Trophoblast cell (in vitro differentiated cells and primary cell): ENCODE results near the gene PBX3.

Experiments
- DNase-seq, 2 donors: peaks; one replicate each; pipeline ENCODE4 v3.0.0-alpha.2; 2016
- H2AFZ ChIP-seq: 2 replicates; pipeline ENCODE4 v1.6.1; 2013; ENCODE audit warnings: low read length, moderate library complexity, mild to moderate bottlenecking; ENCODE audit not compliant: insufficient read depth, poor library complexity
- H2AK5ac ChIP-seq: 2 replicates; pipeline ENCODE4 v1.6.1; 2013; ENCODE audit warnings: mild to moderate bottlenecking, low read length
- H2BK120ac ChIP-seq: 2 replicates; pipeline ENCODE4 v1.6.1; 2013; ENCODE audit warnings: low read length, mild to moderate bottlenecking, moderate library complexity; ENCODE audit not compliant: insufficient read depth, poor library complexity
- H2BK12ac ChIP-seq: 2 replicates; pipeline ENCODE4 v1.6.1; 2013; ENCODE audit warnings: mild to moderate bottlenecking, low read length, moderate library complexity
- H2BK5ac ChIP-seq: 2 replicates; pipeline ENCODE4 v1.6.1; 2013; ENCODE audit warnings: low read length, low read depth, moderate library complexity, mild to moderate bottlenecking; ENCODE audit not compliant: poor library complexity
- H3K14ac ChIP-seq: 2 replicates; pipeline ENCODE4 v1.6.1; 2013; ENCODE audit warnings: mild to moderate bottlenecking, low read length
- H3K18ac ChIP-seq: 2 replicates; pipeline ENCODE4 v1.6.1; 2013; ENCODE audit warnings: mild to moderate bottlenecking, low read length
- H3K23ac ChIP-seq: 2 replicates; pipeline ENCODE4 v1.6.1; 2013; ENCODE audit warnings: low read length
- H3K27ac ChIP-seq: 2 replicates; pipeline ENCODE4 v1.5.1; 2013; ENCODE audit warnings: low read depth, mild to moderate bottlenecking, inconsistent platforms, low read length, moderate library complexity
- H3K27me3 ChIP-seq: 2 replicates; pipeline ENCODE4 v1.6.1; 2013; ENCODE audit warnings: inconsistent platforms, mild to moderate bottlenecking, low read length, moderate library complexity; ENCODE audit not compliant: insufficient read depth
- H3K36me3 ChIP-seq, 2 experiments: 1 replicate in 1 of 2; 2 replicates in 1 of 2; pipeline ENCODE4 v1.6.1; 2013; ENCODE audit warnings: low read length in 2 of 2, mild to moderate bottlenecking in 2 of 2, moderate library complexity in 1 of 2; ENCODE audit not compliant: insufficient read depth in 2 of 2, control insufficient read depth in 1 of 2
- H3K4ac ChIP-seq: 2 replicates; pipeline ENCODE4 v1.6.1; 2013; ENCODE audit warnings: low read depth, mild to moderate bottlenecking, low read length, moderate library complexity
- H3K4me1 ChIP-seq, 2 experiments: 1 replicate in 1 of 2; 2 replicates in 1 of 2; pipeline ENCODE4 v1.6.1; 2013; ENCODE audit warnings: low read length in 2 of 2, mild to moderate bottlenecking in 2 of 2, moderate library complexity in 1 of 2; ENCODE audit not compliant: insufficient read depth in 2 of 2, control insufficient read depth in 1 of 2
- H3K4me2 ChIP-seq: 2 replicates; pipeline ENCODE4 v1.6.1; 2013; ENCODE audit warnings: inconsistent platforms, mild to moderate bottlenecking, low read length, moderate library complexity
- H3K4me3 ChIP-seq: 2 replicates; pipeline ENCODE4 v1.5.1; 2013; ENCODE audit warnings: mild to moderate bottlenecking, low read depth, low read length, inconsistent platforms
- H3K79me1 ChIP-seq: one replicate; pipeline ENCODE4 v1.6.1; 2013; ENCODE audit warnings: low read length
- H3K79me2 ChIP-seq: 2 replicates; pipeline ENCODE4 v1.6.1; 2013; ENCODE audit warnings: low read length, mild to moderate bottlenecking; ENCODE audit not compliant: control insufficient read depth, insufficient read depth, poor library complexity
- H3K9ac ChIP-seq: 2 replicates; pipeline ENCODE4 v1.6.1; 2013; ENCODE audit warnings: mild to moderate bottlenecking, low read length
- H3K9me3 ChIP-seq: 2 replicates; pipeline ENCODE4 v1.6.1; 2013; ENCODE audit warnings: low read depth, mild to moderate bottlenecking, control low read depth, inconsistent platforms, low read length; ENCODE audit not compliant: insufficient read depth
- H4K12ac ChIP-seq: 2 replicates; pipeline ENCODE4 v1.6.1; 2013; ENCODE audit warnings: low read depth, mild to moderate bottlenecking, low read length, moderate library complexity
- H4K8ac ChIP-seq: 2 replicates; pipeline ENCODE4 v1.6.1; 2013; ENCODE audit warnings: low read depth, mild to moderate bottlenecking, low read length, moderate library complexity
- H4K91ac ChIP-seq: one replicate; pipeline ENCODE4 v1.6.1; 2013; ENCODE audit warnings: low read depth, mild to moderate bottlenecking, low read length, moderate library complexity
- WGBS: extraction: QIAGEN DNeasy Blood & Tissue Kit; methylation state at CpG from one replicate; pipeline ENCODE4 v1.1.7; 2013; ENCODE audit warnings: missing lambda C conversion rate; ENCODE audit not compliant: insufficient read length, insufficient coverage; ENCODE audit errors: extremely low coverage; 5-methylcytosine and 5-hydroxymethylcytosine counted together

Gene PBX3

DNA sequence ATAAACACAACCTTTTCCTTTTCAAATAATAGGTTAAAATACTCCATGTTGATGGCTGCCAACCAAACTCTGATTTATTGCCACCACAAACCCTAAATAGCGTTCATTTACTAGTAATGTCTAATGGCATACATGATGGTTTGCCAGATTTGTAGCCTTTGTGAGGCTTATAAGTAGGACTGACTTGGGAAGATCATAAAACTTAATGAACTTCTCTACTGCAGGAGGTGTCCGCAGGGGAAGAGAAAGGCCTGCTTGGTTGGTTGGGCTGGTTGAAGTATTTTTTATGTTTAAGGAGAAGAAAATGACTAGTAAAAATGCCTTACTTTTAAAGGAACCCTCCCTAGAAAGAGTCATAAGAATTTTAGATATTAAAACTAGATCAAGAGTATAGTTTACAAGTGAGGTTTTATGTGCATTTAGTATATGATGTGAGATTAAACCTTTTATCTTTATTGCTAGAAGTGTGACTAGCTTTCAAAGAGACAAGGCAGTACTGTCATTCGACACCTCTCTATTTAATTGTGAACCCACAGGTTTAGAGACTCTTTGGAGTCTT, 5.0 kb downstream of the PBX3 start:
- H4K8ac ChIP-seq, result no peak overlapping the region
- no peak overlapping the region for H2AK5ac ChIP-seq
- H2BK12ac ChIP-seq, result no peak overlapping the region
- WGBS, result no CpG with 5 or more reads among the region's 3 CpGs
- H3K79me1 ChIP-seq, result peaks cover 13% of the 10 kb centered on the region
- H3K27me3 ChIP-seq, result no peaks in the 10 kb centered on the region
- no peak overlapping the region for H4K12ac ChIP-seq
- H3K27ac ChIP-seq, result no peak overlapping the region
- no peak overlapping the region for H3K14ac ChIP-seq
- no peak overlapping the region for H3K4me2 ChIP-seq
- no peak for DNase-seq
- peaks cover 0 to 3% of the 10 kb centered on the region in 2 experiments for H3K4me1 ChIP-seq
- no peak overlapping the region for H3K9ac ChIP-seq
- H2BK120ac ChIP-seq, result no peak overlapping the region
- no peaks in the 10 kb centered on the region for H3K9me3 ChIP-seq
- no peak overlapping the region for H4K91ac ChIP-seq
- no peak overlapping the region for H3K4me3 ChIP-seq
- peaks cover 8% of the 10 kb centered on the region for H3K79me2 ChIP-seq
- H3K18ac ChIP-seq, result no peak overlapping the region
- H2BK5ac ChIP-seq, result no peak overlapping the region
- H2AFZ ChIP-seq, result no peak overlapping the region
- H3K4ac ChIP-seq, result no peak overlapping the region
- no peak overlapping the region for H3K23ac ChIP-seq
- H3K36me3 ChIP-seq, result peaks cover 0 to 2% of the 10 kb centered on the region in 2 experiments

DNA sequence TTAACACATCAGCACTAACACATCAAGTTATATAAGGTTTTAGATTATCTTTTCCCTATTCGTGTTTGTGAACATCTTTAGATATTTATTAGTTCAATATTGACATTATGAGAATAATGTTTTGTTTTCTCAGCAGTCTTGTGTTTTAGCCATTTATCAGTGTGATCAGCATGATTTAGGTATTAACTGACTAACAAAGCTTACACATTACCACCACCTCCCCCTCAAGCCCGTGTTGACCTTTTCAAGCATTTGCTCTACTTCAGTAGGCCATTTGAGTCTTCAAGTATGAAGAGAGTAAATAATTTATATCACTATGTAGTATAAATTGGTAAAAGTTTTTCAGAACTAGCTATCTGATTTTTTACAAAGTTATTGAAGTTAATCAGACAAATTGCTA, 6.9 kb downstream of the PBX3 start:
- no peak overlapping the region for H4K91ac ChIP-seq
- no peak overlapping the region for H2AK5ac ChIP-seq
- no peak for DNase-seq
- no peak overlapping the region for H2BK5ac ChIP-seq
- H4K8ac ChIP-seq, result no peak overlapping the region
- no peak overlapping the region for H2BK120ac ChIP-seq
- H3K14ac ChIP-seq, result no peak overlapping the region
- peaks cover 0 to 2% of the 10 kb centered on the region in 2 experiments for H3K36me3 ChIP-seq
- H3K79me1 ChIP-seq, result no peaks in the 10 kb centered on the region
- H3K9ac ChIP-seq, result no peak overlapping the region
- no peak overlapping the region for H3K23ac ChIP-seq
- no CpG with 5 or more reads among the region's 2 CpGs for WGBS
- no peak overlapping the region for H3K18ac ChIP-seq
- no peak overlapping the region for H3K27ac ChIP-seq
- H3K9me3 ChIP-seq, result no peaks in the 10 kb centered on the region
- H3K27me3 ChIP-seq, result no peaks in the 10 kb centered on the region
- no peaks in the 10 kb centered on the region for H3K79me2 ChIP-seq
- no peak overlapping the region for H2AFZ ChIP-seq
- H3K4ac ChIP-seq, result no peak overlapping the region
- no peak overlapping the region for H4K12ac ChIP-seq
- no peak overlapping the region for H2BK12ac ChIP-seq
- H3K4me1 ChIP-seq, result no peaks in the 10 kb centered on the region
- no peak overlapping the region for H3K4me2 ChIP-seq
- H3K4me3 ChIP-seq, result no peak overlapping the region

DNA sequence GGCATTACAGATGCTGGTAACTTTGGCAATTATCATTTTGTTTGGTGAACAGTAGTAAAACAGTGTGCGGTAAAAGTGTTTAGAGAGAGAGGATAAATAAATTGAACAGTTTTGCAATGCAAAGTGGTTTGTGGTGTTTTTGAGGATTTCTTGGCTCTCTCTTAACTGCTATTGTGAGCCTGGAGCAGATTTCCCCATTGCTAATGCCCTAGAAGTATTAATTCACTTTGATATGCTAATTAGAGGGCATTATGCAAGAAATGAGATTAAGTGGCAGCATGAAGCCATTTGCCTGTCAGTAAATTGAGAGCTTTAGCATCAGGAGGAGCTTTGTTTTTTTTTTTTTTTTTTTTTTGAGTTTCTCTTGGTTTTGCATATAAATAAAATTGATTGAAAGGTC, 8.2 kb downstream of the PBX3 start:
- no peaks in the 10 kb centered on the region for H3K79me2 ChIP-seq
- peaks cover 0 to 2% of the 10 kb centered on the region in 2 experiments for H3K36me3 ChIP-seq
- no peak overlapping the region for H2BK12ac ChIP-seq
- no peaks in the 10 kb centered on the region for H3K79me1 ChIP-seq
- no peak overlapping the region for H3K18ac ChIP-seq
- 100% methylated on average over 1 of the region's 1 CpG for whole genome bisulfite sequencing
- H2AFZ ChIP-seq, result no peak overlapping the region
- H3K27me3 ChIP-seq, result no peaks in the 10 kb centered on the region
- H2BK5ac ChIP-seq, result no peak overlapping the region
- no peaks in the 10 kb centered on the region for H3K9me3 ChIP-seq
- no peak overlapping the region for H4K8ac ChIP-seq
- no peak overlapping the region for H3K4me3 ChIP-seq
- H2AK5ac ChIP-seq, result no peak overlapping the region
- no peak overlapping the region for H3K4ac ChIP-seq
- H3K27ac ChIP-seq, result no peak overlapping the region
- H4K91ac ChIP-seq, result no peak overlapping the region
- H3K14ac ChIP-seq, result no peak overlapping the region
- no peak overlapping the region for H4K12ac ChIP-seq
- no peaks in the 10 kb centered on the region for H3K4me1 ChIP-seq
- no peak for DNase-seq
- H3K4me2 ChIP-seq, result no peak overlapping the region
- H3K23ac ChIP-seq, result no peak overlapping the region
- H3K9ac ChIP-seq, result no peak overlapping the region
- H2BK120ac ChIP-seq, result no peak overlapping the region

DNA sequence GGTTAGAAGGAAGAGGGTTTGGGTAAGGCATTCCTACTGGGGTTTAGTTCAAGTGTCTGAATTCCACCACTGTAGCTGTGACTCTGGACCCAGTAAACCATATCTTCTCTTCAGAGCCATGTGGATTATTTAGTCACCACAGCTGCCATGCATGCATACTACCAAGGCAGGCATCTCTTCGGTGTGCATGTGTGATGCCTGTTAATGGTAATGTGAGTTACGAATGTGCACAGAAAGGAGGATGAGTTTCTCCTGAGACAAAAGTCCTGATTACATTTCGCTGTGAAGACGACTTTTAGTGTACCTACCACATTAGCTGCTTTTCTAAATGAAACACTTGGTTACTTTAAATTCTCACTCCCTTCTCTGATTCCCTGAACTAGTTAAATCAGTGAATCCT, 9.3 kb downstream of the PBX3 start:
- Histone ChIP-seq H3K18ac (no peak overlapping the region), H3K27ac (no peak overlapping the region), H2BK5ac (no peak overlapping the region), H3K4me2 (no peak overlapping the region), H3K23ac (no peak overlapping the region), H3K79me2 (no peaks in the 10 kb centered on the region), H4K12ac (no peak overlapping the region), H2BK12ac (no peak overlapping the region), H3K4ac (no peak overlapping the region), H3K79me1 (no peaks in the 10 kb centered on the region), H3K4me3 (no peak overlapping the region), H3K36me3 (peaks cover 0 to 2% of the 10 kb centered on the region in 2 experiments), H3K9me3 (no peaks in the 10 kb centered on the region), H3K4me1 (no peaks in the 10 kb centered on the region), H2AFZ (no peak overlapping the region), H3K14ac (no peak overlapping the region), H2AK5ac (no peak overlapping the region), H2BK120ac (no peak overlapping the region), H3K27me3 (no peaks in the 10 kb centered on the region), H4K91ac (no peak overlapping the region), H3K9ac (no peak overlapping the region), H4K8ac (no peak overlapping the region)
- DNase-seq, result no peak
- WGBS, result no CpG with 5 or more reads among the region's 4 CpGs
